ENCODE data around the gene BABAM2.

Gene BABAM2

GRCh38 chr2:28349546-28350165 is 459.1 kb downstream of the BABAM2 start:
- no peak overlapping the region for H3K4me3 ChIP-seq (ENCODE audit: low read length)
- no peak for DNase-seq (ENCODE audit: low read depth)
- no peak for TF ChIP-seq CTCF (conservative IDR thresholded peaks at IDR 0.05; ENCODE audit: low read depth, low read length)

- no peak for TF ChIP-seq CTCF (conservative IDR thresholded peaks at IDR 0.05; ENCODE audit: low read depth, low read length)
- DNase-seq (ENCODE audit: low read depth), result no peak
- H3K4me3 ChIP-seq (ENCODE audit: low read length), result no peak overlapping the region
These were observed 459.7 kb downstream of the BABAM2 start for GRCh38 chr2:28350196-28350595.

GRCh38 chr2:28350791-28351285 is 460.3 kb downstream of the BABAM2 start:
- DNase-seq (ENCODE audit: low read depth), result no peak
- TF ChIP-seq CTCF (conservative IDR thresholded peaks at IDR 0.05; ENCODE audit: low read depth, low read length), result no peak
- no peak overlapping the region for H3K4me3 ChIP-seq (ENCODE audit: low read length)

GRCh38 chr2:28351621-28352020 is 461.1 kb downstream of the BABAM2 start:
- no peak overlapping the region for H3K4me3 ChIP-seq (ENCODE audit: low read length)
- DNase-seq (ENCODE audit: low read depth), result no peak
- no peak for TF ChIP-seq CTCF (conservative IDR thresholded peaks at IDR 0.05; ENCODE audit: low read depth, low read length)

- no peak for TF ChIP-seq CTCF (conservative IDR thresholded peaks at IDR 0.05; ENCODE audit: low read depth, low read length)
- no peak for DNase-seq (ENCODE audit: low read depth)
- no peak overlapping the region for H3K4me3 ChIP-seq (ENCODE audit: low read length)
These were observed 461.6 kb downstream of the BABAM2 start for GRCh38 chr2:28352104-28352503.

- TF ChIP-seq CTCF (conservative IDR thresholded peaks at IDR 0.05; ENCODE audit: low read depth, low read length), result no peak
- H3K4me3 ChIP-seq (ENCODE audit: low read length), result no peak overlapping the region
- no peak for DNase-seq (ENCODE audit: low read depth)
These were observed 462.2 kb downstream of the BABAM2 start for GRCh38 chr2:28352610-28353195.

GRCh38 chr2:28354920-28355520 is 464.5 kb downstream of the BABAM2 start:
- no peak overlapping the region for H3K4me3 ChIP-seq (ENCODE audit: low read length)
- no peak for DNase-seq (ENCODE audit: low read depth)
- TF ChIP-seq CTCF (conservative IDR thresholded peaks at IDR 0.05; ENCODE audit: low read depth, low read length), result no peak
